GM11168 (cell line): ENCODE results near the gene MT2A.

Experiments
- in situ Hi-C: fragments of 300-500 bp; cut with MboI; formaldehyde crosslinking; loops from one replicate; pipeline ENCODE4 v1.12.0; 2022; ENCODE audit warnings: low sequenced_read_pairs; ENCODE audit not compliant: unreplicated experiment

MT2A gene

DNA sequence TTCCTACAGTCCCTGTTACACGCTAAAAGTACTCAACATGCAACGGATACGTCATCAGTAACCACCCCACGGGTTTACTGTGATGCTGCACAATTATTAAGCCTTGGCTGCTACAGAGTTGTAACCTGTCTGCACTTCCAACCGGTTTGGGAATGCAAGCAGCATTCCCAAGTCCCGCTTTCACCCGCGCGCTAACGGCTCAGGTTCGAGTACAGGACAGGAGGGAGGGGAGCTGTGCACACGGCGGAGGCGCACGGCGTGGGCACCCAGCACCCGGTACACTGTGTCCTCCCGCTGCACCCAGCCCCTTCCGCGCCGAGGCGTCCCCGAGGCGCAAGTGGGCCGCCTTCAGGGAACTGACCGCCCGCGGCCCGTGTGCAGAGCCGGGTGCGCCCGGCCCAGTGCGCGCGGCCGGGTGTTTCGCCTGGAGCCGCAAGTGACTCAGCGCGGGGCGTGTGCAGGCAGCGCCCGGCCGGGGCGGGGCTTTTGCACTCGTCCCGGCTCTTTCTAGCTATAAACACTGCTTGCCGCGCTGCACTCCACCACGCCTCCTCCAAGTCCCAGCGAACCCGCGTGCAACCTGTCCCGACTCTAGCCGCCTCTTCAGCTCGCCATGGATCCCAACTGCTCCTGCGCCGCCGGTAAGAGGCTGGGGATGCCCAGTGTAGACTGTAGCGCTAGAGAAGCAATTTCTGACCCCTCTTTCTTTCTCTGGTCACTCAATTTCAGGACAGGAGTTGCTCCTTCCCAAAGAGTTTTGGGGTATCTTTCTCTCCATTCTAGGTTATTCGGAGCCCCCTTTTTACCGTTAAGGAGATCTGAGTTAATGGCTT is at the start of gene MT2A:
Gene MT2A, plus strand, starts transcription at position 542 of the 833 bp plus-strand sequence. Its CDS starts 72 bp downstream, at position 614.
- in situ Hi-C loops: no loop called here

DNA sequence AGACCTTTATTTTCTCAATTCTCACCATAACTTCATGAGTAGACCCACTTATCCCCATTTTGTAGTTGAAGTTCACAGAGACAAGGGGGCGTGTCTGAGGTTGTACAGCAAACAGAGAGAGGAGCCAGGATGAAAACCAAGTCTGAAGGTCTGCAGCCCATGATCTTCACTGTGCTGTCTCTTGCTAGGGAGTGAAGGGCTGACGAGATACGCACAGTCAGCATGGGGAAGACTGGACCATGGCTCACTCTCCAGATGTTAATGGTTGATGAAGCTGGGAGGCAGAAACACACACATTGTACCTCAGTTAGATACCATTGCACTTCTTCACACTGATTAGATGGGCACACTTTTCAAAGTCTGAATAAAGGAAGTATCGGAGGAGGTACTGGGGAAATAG is 49.3 kb upstream of the MT2A start:
- in situ Hi-C loops: no loop called here

DNA sequence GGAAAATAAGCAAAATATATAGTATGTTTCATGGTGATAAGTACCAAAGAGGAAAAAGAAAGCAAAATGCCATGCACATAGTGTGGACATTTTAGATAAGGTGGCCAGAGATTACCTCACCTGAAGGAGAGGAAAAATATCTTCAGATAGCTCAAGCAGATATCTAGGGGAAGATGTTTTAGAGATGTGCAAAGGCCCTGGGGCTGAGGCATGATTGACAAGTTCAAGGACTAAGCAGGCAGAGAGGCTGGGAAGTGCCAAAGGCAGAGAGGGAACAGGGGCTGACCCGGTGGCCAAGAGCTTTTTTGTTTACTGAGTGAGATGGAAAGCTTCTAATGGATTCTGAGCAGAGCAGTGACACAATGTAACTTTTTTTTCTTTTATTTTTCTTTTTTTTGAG is 47.9 kb upstream of the MT2A start:
- in situ Hi-C loops: no loop called here

DNA sequence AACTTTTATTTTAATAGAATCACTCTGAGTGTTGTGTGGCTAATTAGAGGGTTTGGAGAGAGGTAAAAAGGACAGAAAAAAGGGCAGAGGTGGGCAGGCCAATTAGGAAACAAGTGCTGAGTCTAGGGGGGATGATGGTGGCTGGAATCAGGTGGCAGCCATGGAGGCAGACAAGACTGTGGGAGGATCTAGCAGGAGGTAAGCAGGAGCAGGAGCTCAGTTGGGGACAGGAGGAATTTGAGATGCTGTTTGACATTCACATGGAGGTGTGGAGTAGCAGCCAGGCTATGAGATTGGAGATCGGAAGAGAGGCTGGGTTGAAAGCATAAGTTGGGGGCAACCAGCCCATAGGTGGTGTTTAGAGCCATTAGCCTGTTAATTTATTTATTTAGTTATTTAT is 47.3 kb upstream of the MT2A start:
- in situ Hi-C loops: no loop called here

DNA sequence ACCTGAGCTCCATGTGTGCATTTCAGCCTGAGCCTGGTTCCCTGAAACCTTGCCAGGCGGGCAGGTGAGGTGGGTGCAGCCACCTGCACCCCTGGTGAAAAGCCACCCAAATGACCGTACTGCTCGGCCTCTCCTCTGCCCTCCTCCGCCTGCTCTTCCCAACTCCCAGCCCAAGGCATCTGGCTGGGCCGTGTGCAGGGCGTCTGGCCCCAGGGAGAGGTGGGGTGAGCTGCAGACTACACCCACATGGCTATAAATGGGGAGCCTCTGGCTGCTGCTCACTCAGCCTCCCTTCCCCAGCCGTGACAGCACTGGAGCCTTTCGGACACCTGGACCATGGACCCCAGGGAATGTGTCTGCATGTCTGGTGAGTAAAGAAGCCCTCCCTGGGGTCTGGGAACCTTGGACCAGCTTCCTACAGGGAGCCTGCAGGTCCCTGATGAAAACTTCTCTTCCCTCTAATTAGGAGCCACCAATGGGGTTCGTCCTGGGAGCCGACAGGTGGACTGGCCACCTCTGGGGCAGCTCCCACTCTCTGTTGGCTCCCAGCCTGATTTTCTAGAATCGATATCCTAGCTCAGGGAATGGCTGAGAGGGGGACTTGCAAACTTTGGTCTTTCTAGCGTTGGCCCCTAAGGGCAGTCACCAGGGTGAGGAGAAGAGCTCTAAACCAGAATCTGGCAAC is 43.4 kb upstream of the MT2A start, which contains the start of gene MT4:
Gene MT4, plus strand, starts transcription at position 281 of the 685 bp plus-strand sequence. Its CDS starts 56 bp downstream, at position 337.
- in situ Hi-C loops: no loop called here

DNA sequence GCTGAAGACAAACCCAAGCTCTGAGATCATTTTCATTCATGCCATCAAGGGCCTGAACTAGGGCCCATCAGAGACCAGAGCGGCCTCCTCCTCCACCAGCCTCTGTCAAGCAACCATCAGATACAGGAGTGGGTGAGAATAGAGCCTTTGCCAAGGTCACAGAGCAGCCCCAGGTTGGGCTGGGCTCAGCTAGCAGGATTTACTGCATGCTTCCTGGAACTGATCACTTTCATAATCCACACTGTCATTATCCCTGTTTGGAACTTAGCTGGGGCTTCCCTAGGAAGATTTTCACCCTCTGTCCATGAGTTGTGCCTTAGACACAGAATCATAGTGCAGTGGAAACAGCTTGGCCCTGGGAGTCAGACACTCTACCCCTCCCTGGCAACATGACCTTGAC is 38.4 kb upstream of the MT2A start:
- in situ Hi-C loops: no loop called here

DNA sequence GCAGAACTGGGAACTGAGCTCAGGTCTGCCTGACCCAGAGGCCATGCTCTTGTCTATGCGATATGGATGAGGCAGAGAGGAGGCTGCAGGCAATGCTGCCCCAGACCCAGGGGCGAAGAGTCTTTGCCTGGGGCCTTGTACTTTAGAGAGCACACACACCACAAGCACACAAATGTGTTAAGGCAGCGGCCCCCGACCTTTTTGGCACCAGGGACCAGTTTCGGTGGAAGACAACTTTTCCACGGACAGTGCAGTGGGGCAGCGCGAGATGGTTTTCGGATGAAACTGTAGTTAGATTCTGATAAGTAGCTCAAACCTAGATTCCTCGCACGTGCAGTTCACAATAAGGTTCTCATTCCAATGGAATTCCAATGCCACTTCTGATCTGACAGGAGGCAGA is 36.9 kb upstream of the MT2A start:
- in situ Hi-C loops: no loop called here

DNA sequence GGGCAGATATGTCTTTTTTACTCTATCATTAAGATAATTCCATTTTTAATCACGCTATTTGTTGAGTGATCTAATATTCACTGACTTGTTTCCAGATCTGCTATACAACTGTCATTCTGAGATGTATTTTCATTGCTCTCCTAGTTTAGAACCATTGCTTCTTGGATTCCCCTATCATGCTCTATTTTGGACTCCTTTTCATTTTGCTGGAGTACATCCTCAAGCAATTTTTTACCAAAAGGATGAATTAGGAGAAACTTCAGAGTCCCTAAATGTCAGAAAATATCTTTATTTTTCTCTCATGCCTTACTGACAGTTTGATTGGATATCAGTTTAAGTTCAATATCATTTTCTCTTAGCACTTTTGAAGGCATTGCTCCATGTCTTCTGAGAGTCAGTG is 33.8 kb upstream of the MT2A start:
- in situ Hi-C loops: no loop called here

DNA sequence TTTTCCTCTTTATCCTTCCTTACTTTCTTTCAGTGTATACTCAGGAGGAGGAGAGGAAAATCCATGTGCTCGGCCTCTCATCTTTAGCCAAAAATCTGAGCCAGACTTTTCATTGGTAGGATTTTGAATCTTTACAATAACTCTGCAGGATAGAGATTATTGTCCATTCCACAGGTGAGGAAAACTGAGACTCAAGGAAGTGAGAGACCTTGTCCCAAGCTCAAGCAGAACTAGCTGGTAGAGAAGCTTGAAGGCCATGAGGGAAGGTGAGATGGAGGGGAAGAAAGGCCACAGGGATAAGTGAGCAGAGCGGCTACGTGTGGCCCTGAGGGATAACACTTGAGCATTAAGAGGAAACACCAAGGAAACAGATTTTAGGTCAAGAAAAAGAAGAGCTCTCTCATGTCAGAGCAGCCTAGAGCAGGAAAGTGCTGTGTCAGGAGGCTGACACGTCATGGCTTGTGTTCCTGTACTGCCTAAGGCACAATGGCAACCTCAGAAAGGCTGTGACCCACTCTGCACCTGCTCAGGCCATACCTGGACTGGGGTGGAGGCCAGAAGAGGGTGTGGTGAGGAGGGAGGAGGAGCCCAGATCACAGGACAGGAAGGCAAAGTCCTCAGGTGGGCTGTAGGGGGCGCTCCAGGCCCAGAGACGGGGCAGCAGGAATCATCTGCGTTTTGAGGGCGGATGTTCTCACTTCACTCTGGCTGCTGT is 31.6 kb upstream of the MT2A start:
- in situ Hi-C loops: no loop called here

DNA sequence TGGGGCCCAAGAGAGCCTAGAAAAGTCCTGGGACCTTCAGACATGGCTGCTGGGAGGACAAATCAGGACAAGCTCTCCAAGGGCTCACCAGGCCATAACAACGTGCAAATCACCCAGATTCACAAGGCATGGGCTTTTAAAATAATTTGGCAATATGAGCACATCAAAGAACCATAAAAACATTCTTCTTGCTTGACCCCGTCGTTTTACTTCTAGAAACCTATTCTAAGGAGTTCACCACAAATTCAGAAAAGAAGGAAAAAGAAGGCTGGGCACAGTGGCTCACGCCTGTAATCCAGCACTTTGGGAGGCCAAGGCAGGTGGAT is 31.1 kb upstream of the MT2A start:
- in situ Hi-C loops: no loop called here

DNA sequence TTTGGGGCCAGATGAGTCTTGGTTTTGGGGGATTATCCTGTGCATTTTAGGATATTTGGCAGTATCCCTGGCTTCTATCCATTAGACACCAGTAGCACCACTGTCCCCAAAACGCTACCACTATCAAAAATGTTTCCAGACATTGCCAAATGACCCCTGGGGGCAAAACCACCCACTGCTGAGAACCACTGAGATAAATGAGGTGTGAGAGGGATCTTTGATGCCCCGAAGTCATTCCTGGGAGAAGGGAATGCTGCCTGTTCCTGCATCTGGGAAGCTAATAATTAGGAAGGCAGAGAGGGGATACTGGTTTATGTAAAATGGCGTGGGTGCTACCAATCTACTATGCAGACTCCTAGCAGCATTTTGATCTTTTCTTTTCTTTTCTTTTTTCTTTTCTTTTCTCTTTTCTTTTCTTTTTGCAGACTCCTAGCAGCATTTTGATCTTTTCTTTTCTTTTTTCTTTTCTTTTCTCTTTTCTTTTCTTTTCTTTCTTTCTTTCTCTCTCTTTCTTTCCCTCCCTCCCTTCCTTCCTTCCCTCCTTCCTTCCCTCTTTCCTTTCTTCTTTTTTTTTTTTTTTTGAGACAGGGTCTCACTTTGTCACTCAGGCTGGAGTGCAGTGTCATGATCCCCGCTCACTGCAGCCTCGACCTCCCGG is 27.9 kb upstream of the MT2A start:
- in situ Hi-C loops: loop anchor here (10.0 kb wide), 1 partner anchor 114 kb away; no protein-coding TSS in a partner anchor

DNA sequence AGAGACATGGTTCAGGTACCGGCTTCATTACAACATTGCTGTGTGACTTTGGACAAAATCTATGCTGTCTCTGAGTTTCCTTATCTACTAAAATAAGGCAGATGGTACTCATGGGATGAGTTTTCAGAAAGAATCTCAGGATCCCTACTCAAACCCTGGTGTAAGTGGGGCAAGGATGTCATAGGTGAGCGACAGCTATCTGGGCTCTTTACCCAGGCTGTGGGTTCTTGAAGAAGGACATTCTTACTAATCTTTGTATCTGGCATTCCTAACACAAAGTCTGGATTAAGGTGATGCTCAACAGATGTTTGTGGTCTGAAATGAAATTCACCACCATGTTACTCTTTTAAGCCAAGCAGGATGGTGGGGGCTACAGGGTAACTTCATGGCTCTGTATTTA is 25.5 kb upstream of the MT2A start:
- in situ Hi-C loops: loop anchor here (10.0 kb wide), 1 partner anchor 112 kb away; no protein-coding TSS in a partner anchor

DNA sequence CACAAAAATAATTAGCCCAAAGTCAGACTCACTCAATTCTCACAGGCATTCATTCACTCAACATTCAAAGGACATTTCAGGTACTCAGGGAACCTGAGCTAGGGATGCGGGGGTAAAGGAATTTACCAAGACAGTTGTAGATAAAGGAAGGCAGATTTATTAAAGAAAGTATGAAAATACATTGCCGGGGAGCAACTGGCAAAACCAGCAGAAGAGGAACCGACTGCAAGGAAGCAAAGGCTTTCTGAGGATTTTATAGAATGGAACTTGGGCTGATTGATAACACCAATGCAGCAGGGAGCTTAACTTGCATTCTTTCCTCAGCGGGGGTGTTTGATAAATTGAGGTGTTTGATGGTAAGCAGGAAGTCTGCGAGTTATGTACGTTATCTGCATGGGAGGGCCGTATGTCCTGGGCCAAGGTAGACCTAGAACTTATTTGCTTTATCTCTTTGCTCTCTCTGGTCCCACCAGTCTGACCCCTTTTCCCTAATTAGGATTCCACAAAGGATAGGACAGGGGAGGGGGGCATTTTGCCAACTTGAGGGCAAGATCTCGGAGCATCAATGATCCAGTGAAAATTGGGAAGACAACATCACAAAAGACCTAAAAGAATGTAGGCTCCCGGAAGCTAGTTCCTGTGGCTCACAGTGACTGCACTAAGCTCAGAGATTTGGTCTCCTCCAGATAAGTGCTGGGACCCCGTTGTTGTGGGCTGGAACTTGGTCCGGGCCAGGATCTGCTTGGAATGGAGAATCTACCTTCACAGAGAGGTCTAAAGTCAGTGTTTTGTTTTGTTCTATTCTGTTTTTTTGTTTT is 24.8 kb upstream of the MT2A start:
- in situ Hi-C loops: loop anchor here (10.0 kb wide), 1 partner anchor 111 kb away; no protein-coding TSS in a partner anchor

DNA sequence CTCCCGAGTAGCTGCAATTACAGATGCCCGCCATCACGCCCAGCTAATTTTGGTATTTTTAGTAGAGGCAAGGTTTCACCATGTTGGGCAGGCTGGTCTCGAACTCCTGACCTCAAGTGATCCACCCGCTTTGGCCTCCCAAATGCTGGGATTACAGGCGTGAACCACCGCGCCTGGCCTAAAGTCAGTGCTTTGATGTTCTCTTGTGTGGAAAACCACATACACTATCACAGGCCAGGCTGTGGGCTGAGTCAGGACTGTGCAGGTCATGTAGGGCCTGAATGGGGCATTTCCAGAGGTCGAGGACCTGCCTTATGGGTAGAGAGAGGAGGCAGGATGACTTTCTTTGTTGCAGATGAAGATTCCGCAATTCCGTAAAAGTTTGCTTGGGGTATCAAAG is 24.1 kb upstream of the MT2A start:
- in situ Hi-C loops: loop anchor here (10.0 kb wide), 1 partner anchor 111 kb away; no protein-coding TSS in a partner anchor

DNA sequence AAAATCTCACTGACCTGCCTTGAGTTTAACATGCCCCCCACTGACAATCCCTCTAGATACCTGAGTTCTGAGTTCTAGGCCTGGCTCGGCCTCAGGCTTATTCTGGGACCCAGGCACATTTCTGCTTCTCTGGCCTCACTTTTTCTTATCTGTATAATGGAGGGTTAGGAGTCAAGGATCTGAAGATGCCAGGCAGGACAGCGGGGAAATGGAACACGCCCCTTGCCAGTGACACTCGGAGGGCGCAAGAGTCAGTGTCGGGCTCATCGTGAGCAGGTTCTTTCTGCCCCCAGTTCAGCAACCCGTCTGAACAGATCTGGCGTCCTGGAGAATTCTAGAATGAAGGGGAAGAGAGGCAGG is 19.6 kb upstream of the MT2A start:
- in situ Hi-C loops: loop anchor here (10.0 kb wide), 1 partner anchor 106 kb away; no protein-coding TSS in a partner anchor

DNA sequence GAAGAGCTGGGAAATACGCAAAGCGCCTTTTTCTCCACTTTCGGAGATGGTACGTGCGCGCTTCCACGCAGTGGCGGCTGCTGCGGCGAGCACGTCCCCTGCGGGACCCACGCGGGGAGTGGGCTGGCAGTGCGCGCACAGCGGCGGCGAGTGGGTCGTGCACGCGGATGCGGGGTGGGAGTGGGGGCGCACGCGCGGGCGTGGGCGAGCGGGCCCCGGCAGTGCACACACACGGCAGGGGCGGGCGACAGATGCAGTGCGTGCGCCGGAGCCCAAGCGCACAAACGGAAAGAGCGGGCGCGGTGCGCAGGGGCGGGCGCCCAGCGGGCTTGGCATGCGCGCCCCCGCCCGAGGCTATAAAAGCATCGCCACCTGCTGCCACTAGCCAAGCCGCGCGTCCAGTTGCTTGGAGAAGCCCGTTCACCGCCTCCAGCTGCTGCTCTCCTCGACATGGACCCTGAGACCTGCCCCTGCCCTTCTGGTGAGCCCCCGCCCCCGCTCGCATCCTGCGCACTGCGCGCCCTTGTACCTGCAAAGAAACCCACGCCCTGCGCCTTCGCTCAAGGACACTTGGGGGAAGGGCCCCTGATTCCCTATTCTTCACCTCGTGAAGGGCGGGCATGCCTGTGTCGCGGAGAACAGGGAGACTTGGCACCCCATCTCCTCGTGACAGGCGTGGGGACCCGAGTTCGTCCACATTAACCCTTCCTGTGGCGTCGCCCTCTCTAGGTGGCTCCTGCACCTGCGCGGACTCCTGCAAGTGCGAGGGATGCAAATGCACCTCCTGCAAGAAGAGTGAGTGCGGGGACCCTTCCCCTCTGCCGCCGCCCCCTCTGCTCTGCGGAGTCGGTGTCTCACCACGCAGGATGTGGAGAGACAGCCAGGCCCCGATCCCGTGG is 19.0 kb upstream of the MT2A start, which contains the start of gene MT3:
Gene MT3, plus strand, starts transcription at position 388 of the 899 bp plus-strand sequence. Its CDS starts 63 bp downstream, at position 451.
- in situ Hi-C loops: loop anchor here (10.0 kb wide), 1 partner anchor 105 kb away; no protein-coding TSS in a partner anchor

DNA sequence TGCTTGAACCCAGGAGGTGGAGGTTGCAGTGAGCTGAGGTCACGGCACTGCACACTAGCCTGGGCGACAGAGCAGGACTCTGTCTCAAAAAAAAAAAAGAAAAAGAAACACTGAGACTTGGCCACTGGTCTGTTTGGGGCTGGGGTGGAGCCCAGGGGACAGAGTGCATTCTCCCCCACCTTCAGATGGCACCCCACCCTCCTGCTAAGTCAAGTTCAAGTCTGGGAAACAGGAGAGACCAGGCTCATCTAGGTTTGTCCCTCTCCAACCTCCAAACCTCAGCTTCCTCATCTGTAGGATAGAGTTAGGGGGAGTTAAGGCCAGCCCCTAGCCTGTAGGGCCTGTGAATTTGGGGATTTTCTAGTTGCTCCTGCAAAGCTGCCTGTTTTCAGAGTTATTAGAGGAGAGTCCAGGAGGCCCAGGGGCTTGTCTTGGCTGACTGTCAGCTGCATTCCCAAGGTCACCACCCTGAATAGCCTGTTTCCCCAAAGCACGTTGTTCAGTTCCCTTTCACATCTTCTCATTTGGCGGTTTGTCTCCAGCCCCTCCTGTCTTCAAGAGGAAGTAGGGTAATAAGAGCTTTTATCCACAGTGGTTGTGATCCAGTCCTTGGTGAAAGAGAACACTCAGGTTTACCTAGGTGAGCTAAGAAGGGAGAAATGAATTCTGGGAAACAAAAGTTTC is 16.9 kb upstream of the MT2A start:
- in situ Hi-C loops: no loop called here
